Suprapubic skin (tissue), 4 donors: ENCODE measurements around the gene CMTM7.

Experiments
- EP300 ChIP-seq: sonication (generic); formaldehyde crosslinking; IDR thresholded peaks from one replicate; pipeline ENCODE4 v1.6.1; 2017; ENCODE audit warnings: antibody characterized with exemption
- POLR2A ChIP-seq, 2 donors: fragments of 450-650 bp; IDR thresholded peaks; one replicate each; pipeline ENCODE4 v1.6.1; 2017; ENCODE audit warnings: antibody characterized with exemption in 2 of 2, mild to moderate bottlenecking in 2 of 2, moderate library complexity in 2 of 2
- POLR2AphosphoS5 ChIP-seq, 3 donors: sonication (generic); formaldehyde crosslinking; IDR thresholded peaks; one replicate each; pipeline ENCODE4 v1.6.1; 2017; ENCODE audit warnings: antibody characterized with exemption in 3 of 3
- TF ChIP-seq, protein P1 (sequence below), 2 donors: fragments of 200-600 bp in 1 of 2; fragments of 450-650 bp in 1 of 2; sonication (generic) in 1 of 2; IDR thresholded peaks; one replicate each; pipeline ENCODE4 v1.5.1; 2016 to 2019; ENCODE audit warnings: antibody characterized with exemption in 2 of 2, mild to moderate bottlenecking in 1 of 2, moderate library complexity in 1 of 2

DNA sequence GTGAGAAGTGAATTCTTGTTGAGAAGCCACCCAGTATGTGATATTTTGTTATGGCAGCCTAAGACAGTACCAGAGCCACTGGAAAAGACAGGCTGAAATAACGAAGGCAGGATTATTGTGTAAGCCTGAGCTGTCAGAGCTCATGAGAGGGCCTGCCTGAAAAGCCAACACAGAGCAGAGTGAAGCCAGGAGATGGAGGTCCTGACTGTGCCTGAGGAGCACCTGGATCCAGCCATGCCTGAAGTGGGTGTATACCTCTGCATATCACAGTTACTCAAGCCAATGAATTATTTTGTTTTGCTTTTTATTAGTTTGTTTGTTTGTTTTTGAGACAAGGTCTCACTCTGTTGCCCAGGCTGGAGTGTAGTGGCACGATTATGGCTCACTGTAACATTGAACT lies 4.1 kb upstream of the CMTM7 start:
- TF ChIP-seq POLR2A (IDR thresholded peaks at IDR 0.05) (no peak), POLR2AphosphoS5 (IDR thresholded peaks at IDR 0.05) (no peak), EP300 (no peak)
- TF ChIP-seq, protein P1, sequence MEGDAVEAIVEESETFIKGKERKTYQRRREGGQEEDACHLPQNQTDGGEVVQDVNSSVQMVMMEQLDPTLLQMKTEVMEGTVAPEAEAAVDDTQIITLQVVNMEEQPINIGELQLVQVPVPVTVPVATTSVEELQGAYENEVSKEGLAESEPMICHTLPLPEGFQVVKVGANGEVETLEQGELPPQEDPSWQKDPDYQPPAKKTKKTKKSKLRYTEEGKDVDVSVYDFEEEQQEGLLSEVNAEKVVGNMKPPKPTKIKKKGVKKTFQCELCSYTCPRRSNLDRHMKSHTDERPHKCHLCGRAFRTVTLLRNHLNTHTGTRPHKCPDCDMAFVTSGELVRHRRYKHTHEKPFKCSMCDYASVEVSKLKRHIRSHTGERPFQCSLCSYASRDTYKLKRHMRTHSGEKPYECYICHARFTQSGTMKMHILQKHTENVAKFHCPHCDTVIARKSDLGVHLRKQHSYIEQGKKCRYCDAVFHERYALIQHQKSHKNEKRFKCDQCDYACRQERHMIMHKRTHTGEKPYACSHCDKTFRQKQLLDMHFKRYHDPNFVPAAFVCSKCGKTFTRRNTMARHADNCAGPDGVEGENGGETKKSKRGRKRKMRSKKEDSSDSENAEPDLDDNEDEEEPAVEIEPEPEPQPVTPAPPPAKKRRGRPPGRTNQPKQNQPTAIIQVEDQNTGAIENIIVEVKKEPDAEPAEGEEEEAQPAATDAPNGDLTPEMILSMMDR (IDR thresholded peaks at IDR 0.05) = no peak
